ENCODE results near the gene ZP1. TPM values are rescaled to one million over a fixed set of nuclear protein-coding genes. Genes with fewer than 3 reads are reported as not detected.

Gene ZP1
- total and polyA plus RNA-seq, 2 of the 13 experiments (the other 11 are each of a cell fraction or from before 2014, with no cell fraction given), result 0.16 TPM; not detected in 1

- peaks cover 7% of the 10 kb centered on the region for H3K4me1 ChIP-seq (ENCODE audit: insufficient read depth, low read length)
- in situ Hi-C loops (cut with HindIII; ENCODE audit: extremely low pct_ligation_motif_present, low pct_unique_long_range_greater_than_20kb) (no loop called here), intact Hi-C loops (cut with micrococcal nuclease; ENCODE audit: unreplicated experiment) (no loop called here)
- H3K79me2 ChIP-seq (ENCODE audit: insufficient read depth, low read length), result no peaks in the 10 kb centered on the region
- BruUV-seq (replicated peaks), result no TSS peak
- H4K20me1 ChIP-seq (ENCODE audit: insufficient read depth, low read length), result no peaks in the 10 kb centered on the region
- ChIA-PET POLR2A (no interaction called here), CTCF (ENCODE audit: low intra/inter-chr PET ratio, low total read pairs) (no interaction called here)
- H3K9ac ChIP-seq (ENCODE audit: insufficient read depth, low read depth, low read length), result no peak overlapping the region
- H3K9me3 ChIP-seq (ENCODE audit: low read length), result no peaks in the 10 kb centered on the region
- H3K4me2 ChIP-seq (ENCODE audit: low read depth, low read length), result no peak overlapping the region
- H3K36me3 ChIP-seq (replicated peaks in 1 of 2; ENCODE audit: control insufficient read depth in 1 of 2, insufficient read depth in 2 of 2, low read length in 2 of 2), result no peaks in the 10 kb centered on the region
- H3K4me3 ChIP-seq (replicated peaks in 1 of 3; ENCODE audit: insufficient read depth in 1 of 3, low read depth in 2 of 3, low read length in 3 of 3), result no peak overlapping the region
- FAIRE-seq (no peak), DNase-seq (ENCODE audit: low spot score) (no peak), ATAC-seq (no peak; the same call in 2 of the 3 replicates)
- no peak overlapping the region for H2AFZ ChIP-seq (ENCODE audit: low read length)
- TF ChIP-seq U2AF2 (IDR thresholded peaks at IDR 0.05; ENCODE audit: low read depth, low read length) (no peak), THAP7 (CRISPR knock-in tag; IDR thresholded peaks at IDR 0.05) (no peak), TOE1 (CRISPR knock-in tag; IDR thresholded peaks at IDR 0.05) (no peak)
- H3K27me3 ChIP-seq (ENCODE audit: control insufficient read depth in 1 of 2, insufficient read depth in 2 of 2, low read length in 2 of 2), result peaks cover 0 to 26% of the 10 kb centered on the region in 2 experiments; a peak in 2 of 5 replicates
- H3K27ac ChIP-seq (ENCODE audit: extremely low read length, insufficient read depth, low read length), result no peak overlapping the region
- no CpG with 5 or more reads among the region's 6 CpGs for WGBS (ENCODE audit: low lambda C conversion rate)
Observed at GRCh38 chr11:60825790-60826189, 41.6 kb upstream of the ZP1 start.

DNA sequence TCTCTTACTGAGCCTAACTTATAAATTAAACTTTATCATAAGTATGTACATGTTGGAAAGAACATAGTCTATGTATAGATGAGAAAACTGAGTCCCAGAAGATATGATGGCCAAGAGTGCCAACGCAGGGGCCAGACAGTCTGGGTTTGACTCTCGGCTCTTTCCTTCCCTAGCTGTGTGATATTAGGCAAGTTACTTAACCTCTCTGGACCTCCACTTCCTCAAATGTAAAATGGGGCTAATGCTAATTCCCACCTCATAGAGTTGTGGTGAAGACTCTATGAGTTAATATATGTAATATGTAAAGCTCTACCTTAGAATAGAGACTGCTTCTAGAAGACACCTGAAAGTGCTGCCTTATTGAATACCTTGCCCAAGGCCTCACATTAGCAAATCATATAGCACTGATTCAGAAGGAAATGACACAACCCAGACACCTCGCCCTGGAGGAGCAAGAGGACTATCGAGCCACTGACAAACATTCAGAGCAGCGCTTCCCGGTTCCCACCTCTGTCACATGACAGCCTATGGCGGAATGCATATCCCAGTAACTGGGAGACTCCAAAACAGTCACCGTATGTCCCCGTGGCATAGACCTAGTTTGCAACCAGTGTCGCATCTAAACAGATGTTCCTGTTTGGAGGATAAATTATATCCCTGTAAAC, 36.7 kb upstream of the ZP1 start:
- in situ Hi-C loops (cut with HindIII; ENCODE audit: extremely low pct_ligation_motif_present, low pct_unique_long_range_greater_than_20kb), result loop anchor here (5.0 kb wide), 1 partner anchor 62 kb away; no protein-coding TSS in a partner anchor
- no peak overlapping the region for H3K27ac ChIP-seq (ENCODE audit: extremely low read length, insufficient read depth, low read length)
- H3K9ac ChIP-seq (ENCODE audit: insufficient read depth, low read depth, low read length), result no peak overlapping the region
- no peaks in the 10 kb centered on the region for H3K9me3 ChIP-seq (ENCODE audit: low read length)
- BruUV-seq (replicated peaks), result no TSS peak
- no peaks in the 10 kb centered on the region for H3K79me2 ChIP-seq (ENCODE audit: insufficient read depth, low read length)
- CTCF ChIA-PET (ENCODE audit: low intra/inter-chr PET ratio, low total read pairs), result interaction anchor here (0.9 to 5.3 kb wide), 4 partner anchors 26 to 343 kb away, joined by 3 to 81 read pairs (median 12); no protein-coding TSS in a partner anchor
- WGBS (ENCODE audit: low lambda C conversion rate), result 5% methylated on average over 6 of the region's 10 CpGs
- H2AFZ ChIP-seq (ENCODE audit: low read length), result no peak overlapping the region
- intact Hi-C loops (cut with micrococcal nuclease; ENCODE audit: unreplicated experiment), result loop anchor here (1.0 kb wide), 2 partner anchors 57 to 69 kb away; no protein-coding TSS in a partner anchor
- FAIRE-seq, result no peak
- no peaks in the 10 kb centered on the region for H3K36me3 ChIP-seq (replicated peaks in 1 of 2; ENCODE audit: control insufficient read depth in 1 of 2, insufficient read depth in 2 of 2, low read length in 2 of 2)
- POLR2A ChIA-PET, result interaction anchor here (0.6 to 2.2 kb wide), 2 partner anchors 57 to 59 kb away, joined by 3 to 13 read pairs; no protein-coding TSS in a partner anchor
- H3K4me3 ChIP-seq (replicated peaks in 1 of 3; ENCODE audit: insufficient read depth in 1 of 3, low read depth in 2 of 3, low read length in 3 of 3), result no peak overlapping the region
- H3K27me3 ChIP-seq (ENCODE audit: control insufficient read depth in 1 of 2, insufficient read depth in 2 of 2, low read length in 2 of 2), result peaks cover 0 to 16% of the 10 kb centered on the region in 2 experiments; a peak in 2 of 5 replicates
- DNase-seq (ENCODE audit: low spot score), result no peak
- no peak for TF ChIP-seq ZNF652 (CRISPR knock-in tag; IDR thresholded peaks at IDR 0.05; ENCODE audit: borderline replicate concordance, low read depth)
- no peaks in the 10 kb centered on the region for H4K20me1 ChIP-seq (ENCODE audit: insufficient read depth, low read length)
- ATAC-seq, result peak; percentile 20; the same call in 2 of the 3 replicates
- no peak overlapping the region for H3K4me2 ChIP-seq (ENCODE audit: low read depth, low read length)
- peaks cover 12% of the 10 kb centered on the region; the same call in 1 of the 2 replicates for H3K4me1 ChIP-seq (ENCODE audit: insufficient read depth, low read length)
